NCI-H146 (cell line): ENCODE results near the gene TTLL13.
"Not testable (repeated sequence)": the region's sequence is repeated elsewhere in the genome, so short reads cannot be mapped to it uniquely, and the experiment has no call there.

Experiments
- DNase-seq: peaks from one replicate; lab custom pipeline; 2025; lab: John Stamatoyannopoulos, UW

TTLL13 gene

DNA sequence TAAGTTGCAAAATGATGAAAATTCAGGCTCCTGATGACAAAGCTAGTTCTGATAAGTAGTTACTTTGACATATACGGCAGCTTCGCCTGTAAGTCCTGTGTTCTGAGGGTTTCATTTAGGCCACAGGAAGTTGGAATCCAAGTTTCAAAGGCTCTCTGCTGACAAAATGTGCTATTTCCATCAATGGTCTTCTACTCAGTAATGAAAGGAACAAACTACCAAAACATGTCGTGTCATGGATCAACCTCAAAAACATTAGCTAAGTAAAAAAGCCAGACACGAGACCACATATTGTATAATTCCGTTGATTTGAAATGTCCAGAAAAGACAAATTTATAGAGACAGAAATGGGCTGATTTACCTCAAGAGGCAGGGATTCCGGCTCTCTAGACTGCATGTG lies 38.6 kb downstream of the TTLL13 start:
- no peak for DNase-seq

DNA sequence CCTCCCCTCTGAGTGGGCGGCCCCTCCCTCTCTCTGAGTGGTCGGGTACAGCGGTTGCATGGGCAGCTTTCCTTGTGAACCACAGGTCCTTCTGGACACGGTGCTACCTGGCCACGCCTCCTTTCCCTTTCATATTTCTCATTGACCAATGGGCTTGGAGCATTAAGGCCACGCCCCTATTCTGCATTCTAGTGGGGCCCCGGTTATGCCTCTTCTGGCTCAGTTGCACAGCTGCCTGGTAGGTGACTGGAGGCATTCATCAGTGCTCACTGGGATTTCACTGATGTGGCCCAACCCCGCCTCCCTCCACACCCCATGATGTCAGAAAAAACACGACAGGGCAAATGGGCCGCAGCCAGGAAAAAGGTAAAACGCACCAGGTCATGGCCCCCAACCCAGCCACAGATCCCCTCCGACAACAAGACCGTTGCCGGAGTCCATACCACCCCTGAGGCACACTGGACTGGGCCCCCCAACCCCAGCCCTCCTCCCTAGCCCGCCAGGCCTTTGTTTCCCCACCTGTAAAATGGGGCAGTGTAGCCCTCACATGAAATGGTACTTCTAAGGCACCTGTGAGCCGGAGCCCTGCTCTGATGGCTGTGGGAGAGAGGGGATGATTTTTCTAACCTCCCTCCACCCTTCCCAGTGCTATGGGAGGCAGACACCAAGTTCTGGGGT lies 42.5 kb downstream of the TTLL13 start:
- DNase-seq = peak; percentile 37

DNA sequence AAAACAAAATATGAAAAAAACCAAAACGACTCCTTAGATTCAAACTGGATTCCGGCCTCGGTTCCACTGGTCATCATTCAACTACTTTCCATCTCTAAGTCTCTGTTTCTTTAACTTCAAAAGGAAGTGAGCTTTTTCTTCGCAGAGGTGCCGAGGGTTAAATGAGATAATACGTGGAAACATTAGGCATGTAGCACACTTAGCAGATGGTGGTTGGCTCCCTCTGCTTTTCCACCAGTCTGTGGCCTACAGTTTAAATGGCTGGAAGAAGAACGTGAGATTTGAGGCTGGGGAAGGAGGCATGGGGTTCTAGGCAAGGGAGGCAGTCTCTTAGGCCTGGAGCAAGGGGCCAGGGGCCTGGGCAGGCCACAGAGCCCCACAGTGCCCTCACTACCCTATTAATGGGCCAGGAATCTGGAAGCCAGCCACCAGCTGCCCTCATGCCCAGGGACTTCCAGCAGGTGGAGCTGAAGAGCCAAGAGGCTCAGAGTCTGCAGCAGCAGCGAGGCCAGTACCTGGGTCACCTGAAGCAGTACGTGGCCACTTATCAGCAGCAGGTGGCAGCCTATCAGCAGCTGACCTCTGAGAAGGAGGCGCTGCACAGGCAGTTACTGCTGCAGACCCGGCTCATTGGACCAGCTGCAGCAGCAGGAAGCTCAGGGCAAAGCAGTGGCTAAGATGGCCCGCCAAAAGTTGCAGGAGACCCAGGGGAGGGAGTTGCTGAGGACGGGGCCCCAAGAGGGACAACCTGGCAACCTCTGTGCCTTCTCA lies 43.9 kb downstream of the TTLL13 start:
- DNase-seq = peak; percentile 95

DNA sequence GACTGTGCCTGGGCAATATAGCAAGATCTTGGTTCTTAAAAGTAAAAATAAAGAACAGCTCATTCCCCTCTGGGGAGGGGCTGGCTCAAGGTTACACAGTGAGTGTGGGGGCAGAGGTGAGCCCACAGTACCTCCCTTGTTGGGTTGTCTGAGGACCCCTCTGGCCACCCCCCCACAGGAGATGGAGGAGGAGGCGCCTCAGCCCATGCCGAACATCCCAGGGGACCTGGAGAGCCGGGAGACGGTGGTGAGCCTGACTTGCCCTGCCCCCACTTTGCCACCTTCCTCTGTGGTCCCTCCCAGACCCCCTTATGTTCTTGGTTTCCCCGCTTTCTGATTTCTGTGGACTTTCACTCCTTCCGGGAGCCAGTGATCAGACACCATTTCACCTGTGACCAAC lies 44.8 kb downstream of the TTLL13 start:
- DNase-seq = no peak

DNA sequence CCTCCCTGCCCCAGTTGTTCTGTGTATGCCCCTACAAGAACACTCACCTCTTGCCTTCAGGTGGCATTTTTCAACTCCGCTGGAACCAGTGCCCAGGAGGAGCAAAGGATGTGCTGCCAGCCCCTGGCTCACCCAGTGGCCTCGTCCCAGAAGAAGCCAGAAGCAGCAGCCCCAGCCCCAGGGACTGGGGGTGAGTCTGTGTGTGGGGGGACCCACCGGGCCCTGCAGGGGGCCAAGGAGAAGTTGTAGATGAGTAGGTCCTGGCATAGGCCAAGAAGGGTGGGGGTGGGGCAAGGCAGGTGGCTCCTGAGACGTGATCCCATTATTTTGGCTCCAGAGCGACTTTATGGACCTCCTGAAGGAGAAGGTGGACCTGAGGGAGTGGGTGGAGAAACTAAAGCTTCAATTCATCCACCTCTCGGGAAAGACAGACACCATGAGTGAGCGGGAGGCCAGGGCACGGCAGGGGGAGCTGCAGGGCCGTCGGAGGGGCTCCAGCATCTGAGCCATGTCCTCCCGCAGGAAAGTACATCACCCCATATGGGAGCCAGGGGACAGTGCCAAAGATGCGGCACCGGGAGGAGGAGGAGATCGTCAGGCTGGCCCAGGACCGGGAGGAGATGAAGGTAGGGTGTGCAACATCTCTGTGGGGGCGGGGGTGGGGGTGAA lies 45.4 kb downstream of the TTLL13 start:
- DNase-seq = peak; percentile 55

DNA sequence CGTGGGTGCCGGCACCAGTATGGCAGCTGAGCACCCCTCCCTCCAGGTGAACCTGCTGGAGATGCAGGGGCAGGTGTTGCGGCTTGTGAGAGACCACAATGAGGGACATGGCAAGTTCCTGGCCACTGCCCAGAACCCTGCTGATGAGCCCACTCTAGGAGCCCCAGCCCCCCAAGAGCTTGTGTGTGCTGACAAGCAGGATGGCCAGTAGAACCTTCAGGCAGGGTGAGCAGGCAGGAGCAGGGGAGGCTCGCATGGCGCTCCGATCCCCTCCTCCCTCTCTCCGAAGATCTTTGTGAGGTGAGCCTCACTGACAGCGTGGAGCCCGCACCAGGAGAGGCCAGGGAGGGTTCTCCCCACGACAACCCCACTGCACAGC lies 45.9 kb downstream of the TTLL13 start:
- DNase-seq = peak; percentile 55

DNA sequence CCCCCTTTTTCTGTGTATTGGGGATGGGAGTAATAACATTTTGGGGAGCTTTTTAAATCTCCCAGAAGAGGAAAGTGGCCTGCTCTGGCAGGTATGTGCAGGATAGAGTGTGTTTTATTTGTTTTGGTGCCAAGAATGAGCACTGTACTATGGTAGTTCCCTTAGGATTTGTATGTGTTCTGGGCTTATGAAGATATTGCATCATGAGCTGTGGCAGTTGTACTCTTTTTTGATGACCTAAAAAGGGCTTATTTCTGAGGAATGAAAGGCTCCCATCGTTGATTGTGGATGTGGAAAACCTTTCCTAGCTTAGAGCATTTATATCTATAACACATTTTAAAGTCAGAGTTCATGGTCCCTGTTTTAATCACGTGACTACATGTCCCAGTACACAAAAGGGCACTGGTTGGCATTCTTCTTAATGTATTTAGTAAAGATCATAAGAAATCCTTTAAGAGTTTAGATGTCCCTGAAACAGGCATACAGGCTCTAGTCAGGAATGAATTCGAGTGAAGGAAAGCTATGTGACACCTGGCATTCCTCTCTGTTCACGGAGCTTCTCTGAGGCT lies 47.0 kb downstream of the TTLL13 start:
- not testable (repeated sequence) for DNase-seq

DNA sequence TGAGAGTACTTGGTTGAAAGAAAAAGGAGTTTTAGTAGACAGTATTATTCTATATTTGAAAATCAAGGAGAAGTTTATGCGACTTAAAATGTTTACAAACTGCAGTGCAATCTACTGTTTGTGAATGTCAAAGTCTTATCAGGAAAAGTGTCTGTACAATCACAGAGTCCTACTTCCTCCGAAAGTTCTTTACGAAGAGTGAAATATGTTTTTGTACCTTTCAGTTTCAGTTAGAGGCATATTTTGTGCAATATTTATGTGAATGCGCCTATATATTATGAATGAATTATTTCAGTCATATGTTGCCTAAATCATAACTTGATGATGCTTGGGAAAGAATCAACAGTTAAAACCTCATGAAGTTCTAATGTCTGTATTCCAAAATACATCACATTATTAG lies 47.7 kb downstream of the TTLL13 start:
- no peak for DNase-seq

DNA sequence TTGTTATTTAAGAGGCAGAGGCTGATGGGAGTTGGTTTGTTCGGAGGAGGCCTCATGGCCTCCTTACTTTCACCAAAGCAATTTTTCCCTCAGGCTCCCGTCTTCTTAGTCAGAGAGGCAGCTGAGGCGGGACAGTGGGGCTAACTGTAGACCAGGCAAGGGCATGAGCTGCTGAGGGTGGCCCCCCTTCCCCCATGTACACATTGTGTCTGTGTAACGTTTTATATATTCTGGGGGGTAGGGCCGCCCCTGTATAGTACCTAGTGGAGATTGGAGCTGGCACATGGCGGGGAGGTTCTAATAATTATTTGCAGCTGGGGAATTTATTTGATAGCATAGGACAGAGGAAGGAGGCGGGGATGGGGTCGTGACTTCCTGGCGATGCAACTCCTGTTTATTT lies 51.2 kb downstream of the TTLL13 start:
- no peak for DNase-seq

DNA sequence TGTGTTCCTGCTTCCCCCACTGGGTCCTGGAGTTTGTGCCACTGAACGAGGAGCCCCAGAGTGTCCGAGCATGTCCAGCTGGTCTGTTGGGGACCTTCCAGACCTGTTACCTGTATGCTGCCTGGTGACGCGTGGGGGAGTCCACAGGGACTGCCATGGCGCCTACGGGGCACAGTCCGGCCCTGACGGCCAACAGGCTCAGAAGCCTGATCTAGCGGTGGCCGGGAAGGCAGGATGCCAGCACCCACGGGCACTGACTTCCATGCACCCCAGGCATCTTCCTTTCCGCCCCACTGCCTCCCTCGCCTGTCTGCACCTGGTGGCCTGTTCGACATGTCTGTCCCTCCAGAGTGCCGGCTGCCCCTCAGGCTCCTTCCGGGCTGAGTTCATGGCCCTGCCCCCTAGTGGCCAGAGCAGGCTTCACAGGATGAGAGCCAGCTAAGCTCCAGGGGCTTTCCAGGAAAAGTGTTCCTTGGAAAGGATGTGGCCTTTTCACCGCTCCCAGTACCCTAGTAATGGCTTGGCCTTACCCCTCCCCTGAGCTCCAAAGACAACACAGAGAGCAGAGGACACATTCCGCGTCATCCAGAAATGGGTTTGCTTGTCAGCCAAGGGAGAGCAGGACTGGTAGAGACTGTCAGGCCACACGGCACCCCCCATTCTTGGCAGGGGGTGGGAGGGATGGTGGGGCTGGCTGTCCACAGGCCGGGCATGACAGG lies 51.8 kb downstream of the TTLL13 start:
- peak; percentile 67 for DNase-seq

DNA sequence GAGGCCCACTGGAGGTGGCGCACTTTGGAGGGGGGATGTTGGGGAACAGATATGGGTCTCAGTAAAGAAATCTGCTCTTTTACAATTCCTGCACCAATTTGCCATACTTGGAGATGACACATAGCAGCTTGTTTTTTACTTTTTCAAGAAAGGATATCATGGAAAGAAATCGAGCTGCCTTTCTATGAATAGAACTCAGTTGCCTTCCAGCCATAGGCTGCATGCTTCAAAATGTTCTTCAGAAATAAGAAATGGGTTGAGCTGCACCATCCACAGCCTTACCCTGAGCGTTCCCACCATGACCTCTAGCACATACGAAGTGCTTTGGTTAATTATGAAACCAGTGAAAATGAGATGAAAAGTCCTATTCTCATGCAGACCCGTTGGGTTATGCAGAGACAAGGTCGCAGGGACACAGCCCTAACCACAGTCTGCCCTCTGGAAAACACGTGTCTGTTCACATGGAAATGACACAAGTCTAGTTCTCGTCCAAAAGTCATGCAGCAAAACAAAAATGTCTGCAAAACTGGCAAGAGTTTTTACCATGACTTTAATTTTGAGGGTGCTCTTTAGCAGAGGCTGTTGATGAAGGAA lies 52.4 kb downstream of the TTLL13 start:
- DNase-seq = no peak

DNA sequence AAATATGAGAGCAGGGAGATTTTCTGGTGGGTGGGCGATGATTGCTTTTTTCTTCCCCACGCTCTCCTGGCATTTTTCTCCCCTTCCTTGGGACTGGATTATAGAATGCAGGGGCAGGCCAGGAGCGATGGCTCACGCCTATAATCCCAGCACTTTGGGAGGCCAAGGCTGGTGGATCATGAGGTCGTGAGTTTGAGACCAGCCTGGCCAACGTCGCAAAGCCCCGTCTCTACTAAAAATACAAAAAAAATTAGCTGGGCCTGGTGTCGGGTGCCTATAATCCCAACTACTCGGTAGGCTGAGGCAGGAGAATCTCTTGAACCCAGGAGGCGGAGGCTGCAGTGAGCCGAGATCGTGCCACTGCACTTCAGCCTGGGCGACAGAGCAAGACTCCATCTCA lies 56.0 kb downstream of the TTLL13 start:
- DNase-seq = not testable (repeated sequence)

DNA sequence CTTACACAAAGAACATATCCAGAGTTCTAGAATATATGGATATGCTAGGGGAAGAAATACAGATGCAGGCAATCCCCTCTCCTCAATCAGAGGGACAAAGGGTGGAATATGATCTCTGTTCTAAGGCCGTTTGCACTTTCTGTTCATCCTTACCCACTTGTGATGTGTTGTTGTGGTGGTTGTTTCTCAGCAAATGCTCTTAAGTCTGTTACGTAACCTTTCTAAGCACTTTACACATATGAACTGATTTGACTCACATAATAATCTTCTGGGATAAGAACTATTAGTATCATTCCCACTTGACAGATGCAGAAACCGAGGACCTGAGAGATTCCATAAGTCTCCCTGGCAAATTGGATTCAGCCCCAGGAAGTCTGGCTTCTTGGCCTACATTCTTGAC lies 56.6 kb downstream of the TTLL13 start:
- DNase-seq = no peak

DNA sequence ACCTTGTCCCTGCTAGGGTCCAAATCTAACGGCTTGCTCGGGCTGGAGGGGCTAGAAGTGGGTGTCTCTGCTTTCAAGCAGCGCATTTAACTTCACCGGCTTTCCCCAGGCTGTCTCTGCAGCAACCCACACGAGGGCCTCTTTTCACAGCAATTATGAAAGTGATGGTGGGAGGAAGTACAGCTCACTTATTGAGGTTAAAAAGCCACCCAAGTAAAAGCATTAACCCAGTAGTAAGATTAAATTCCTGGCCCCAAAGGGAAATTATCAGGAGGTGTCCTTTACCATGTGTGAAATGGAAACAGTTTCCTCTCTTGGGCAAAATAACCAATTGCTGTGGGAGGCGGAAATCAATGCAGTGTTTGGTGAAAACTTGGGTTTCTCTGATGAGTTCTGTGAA lies 57.2 kb downstream of the TTLL13 start:
- no peak for DNase-seq

DNA sequence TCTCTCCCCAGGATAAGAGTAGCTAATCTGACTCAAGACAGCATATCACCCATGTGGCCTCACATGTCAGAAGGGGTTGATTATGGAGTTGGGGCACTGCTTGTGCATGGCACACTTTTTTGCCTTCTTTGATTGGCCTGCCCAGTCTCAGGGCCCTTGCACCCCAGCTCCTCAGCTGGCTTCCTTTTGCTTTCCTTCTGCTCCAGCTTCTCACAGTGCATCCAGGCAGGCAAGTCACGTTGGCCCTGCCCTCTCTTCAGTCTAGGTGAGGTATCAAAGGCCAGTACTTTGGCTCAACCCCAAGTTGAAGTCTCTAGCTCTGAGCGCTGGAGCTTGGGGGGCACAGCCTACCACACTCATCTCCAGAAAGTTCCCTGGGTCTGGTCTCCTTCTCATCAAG lies 58.3 kb downstream of the TTLL13 start:
- no peak for DNase-seq

DNA sequence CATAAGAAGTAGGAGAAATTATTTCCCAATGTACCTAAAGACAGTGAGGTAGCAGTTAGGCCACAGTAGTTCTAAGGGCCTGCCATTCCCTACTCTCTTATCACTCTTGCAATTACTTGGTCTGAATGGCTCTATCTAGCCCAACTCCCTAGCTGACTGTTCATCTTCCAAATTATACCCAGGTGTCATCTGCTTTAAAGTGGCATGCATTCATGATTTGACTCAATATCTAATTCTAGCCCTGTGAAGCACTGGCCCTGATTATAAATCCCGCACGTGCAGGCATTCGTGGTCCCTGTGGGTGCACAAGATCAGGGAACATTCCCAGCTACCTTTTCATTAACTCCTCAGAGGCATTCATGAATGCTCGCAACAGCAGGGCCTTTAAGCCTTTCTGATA lies 59.7 kb downstream of the TTLL13 start:
- DNase-seq = no peak
